ENCODE data around the gene NOP53.

NOP53 gene

GRCh38 chr19:47805313-47805712 is 60.0 kb downstream of the NOP53 start:
- no peak for DNase-seq (ENCODE audit: low read depth in 3 of 3)

GRCh38 chr19:47806435-47806834 is 61.1 kb downstream of the NOP53 start:
- DNase-seq (ENCODE audit: low read depth in 3 of 3) = no peak
